Lung (tissue), 12 donors: ENCODE data around the gene ZNF521. TPM values are rescaled to one million over a fixed set of nuclear protein-coding genes. Genes with fewer than 3 reads are reported as not detected.

Source experiments
- ATAC-seq: fragments of 200-7000 bp; cut with Tn5 transposase; one replicate; pipeline ENCODE4 v1.9.1; 2020; ENCODE audit warnings: moderate number of reproducible peaks; ENCODE audit not compliant: insufficient read depth, low FRiP score
- DNase-seq, 3 donors: peaks; one replicate each; pipeline ENCODE4 v3.0.0-alpha.2; 2013 to 2017
- H3K27ac ChIP-seq, 2 donors: one replicate each; pipeline ENCODE4 v1.5.1; 2013; ENCODE audit warnings: mild to moderate bottlenecking in 2 of 2, moderate library complexity in 2 of 2, control low read depth in 1 of 2, inconsistent platforms in 1 of 2, low read depth in 1 of 2, low read length in 1 of 2
- H3K27me3 ChIP-seq, 3 donors: one replicate each; pipeline ENCODE4 v1.5.1; 2013; ENCODE audit warnings: low read length in 2 of 3; ENCODE audit not compliant: control insufficient read depth in 3 of 3, insufficient read depth in 3 of 3
- H3K36me3 ChIP-seq, 4 donors: one replicate each; pipeline ENCODE4 v1.5.1; 2013; ENCODE audit warnings: low read length in 4 of 4, mild to moderate bottlenecking in 1 of 4, moderate library complexity in 1 of 4; ENCODE audit not compliant: control insufficient read depth in 4 of 4, insufficient read depth in 4 of 4
- H3K4me1 ChIP-seq, 5 donors: one replicate each; pipeline ENCODE4 v1.5.1; 2013; ENCODE audit warnings: low read length in 5 of 5, mild to moderate bottlenecking in 2 of 5, moderate library complexity in 1 of 5; ENCODE audit not compliant: control insufficient read depth in 5 of 5, insufficient read depth in 5 of 5
- H3K4me3 ChIP-seq: one replicate; pipeline ENCODE4 v1.5.1; 2013; ENCODE audit warnings: mild to moderate bottlenecking, control low read depth, moderate library complexity
- H3K9ac ChIP-seq, 2 donors: one replicate each; pipeline ENCODE4 v1.5.1; 2013; ENCODE audit warnings: low read length in 2 of 2, control low read depth in 1 of 2; ENCODE audit not compliant: insufficient read depth in 1 of 2
- H3K9me3 ChIP-seq, 4 donors: one replicate each; pipeline ENCODE4 v1.5.1; 2013; ENCODE audit warnings: low read length in 3 of 4, mild to moderate bottlenecking in 1 of 4, moderate library complexity in 1 of 4; ENCODE audit not compliant: control insufficient read depth in 4 of 4, insufficient read depth in 3 of 4
- WGBS, 2 donors: extraction: QIAGEN DNeasy Blood & Tissue Kit; methylation state at CpG; one replicate each; pipeline ENCODE4 v1.1.7; 2013; 5-methylcytosine and 5-hydroxymethylcytosine counted together
- polyA plus RNA-seq, 2 donors: library from polyadenylated mRNA; stranded (reverse); fragments of 200-250 nt; gene quantifications; one replicate each; pipeline ENCODE4 v1.2.1, GENCODE V29; 2013
- total RNA-seq, 2 donors: library from RNA; depleted of rRNA in 1 of 2; stranded (reverse); fragments of >200 nt in 1 of 2; gene quantifications; one replicate each; pipeline ENCODE4 v1.2.1, GENCODE V29; 2014 to 2021
- TF ChIP-seq, protein P1 (sequence below): IDR thresholded peaks from 2 replicates; pipeline ENCODE4 v1.5.1; 2012; ENCODE audit warnings: mild to moderate bottlenecking; ENCODE audit errors: control extremely low read depth, extremely low read depth
- donor health status: control.
- donor health status: control.
- donor health status: Bipolar disorder and iron deficiency.
- donor health status: healthy.
- donor health status: DM: yes; HTN: yes; CAD: no.

Gene ZNF521
- total and polyA plus RNA-seq, 4 donors = 1.5 to 48.8 (median 10.7) TPM

DNA sequence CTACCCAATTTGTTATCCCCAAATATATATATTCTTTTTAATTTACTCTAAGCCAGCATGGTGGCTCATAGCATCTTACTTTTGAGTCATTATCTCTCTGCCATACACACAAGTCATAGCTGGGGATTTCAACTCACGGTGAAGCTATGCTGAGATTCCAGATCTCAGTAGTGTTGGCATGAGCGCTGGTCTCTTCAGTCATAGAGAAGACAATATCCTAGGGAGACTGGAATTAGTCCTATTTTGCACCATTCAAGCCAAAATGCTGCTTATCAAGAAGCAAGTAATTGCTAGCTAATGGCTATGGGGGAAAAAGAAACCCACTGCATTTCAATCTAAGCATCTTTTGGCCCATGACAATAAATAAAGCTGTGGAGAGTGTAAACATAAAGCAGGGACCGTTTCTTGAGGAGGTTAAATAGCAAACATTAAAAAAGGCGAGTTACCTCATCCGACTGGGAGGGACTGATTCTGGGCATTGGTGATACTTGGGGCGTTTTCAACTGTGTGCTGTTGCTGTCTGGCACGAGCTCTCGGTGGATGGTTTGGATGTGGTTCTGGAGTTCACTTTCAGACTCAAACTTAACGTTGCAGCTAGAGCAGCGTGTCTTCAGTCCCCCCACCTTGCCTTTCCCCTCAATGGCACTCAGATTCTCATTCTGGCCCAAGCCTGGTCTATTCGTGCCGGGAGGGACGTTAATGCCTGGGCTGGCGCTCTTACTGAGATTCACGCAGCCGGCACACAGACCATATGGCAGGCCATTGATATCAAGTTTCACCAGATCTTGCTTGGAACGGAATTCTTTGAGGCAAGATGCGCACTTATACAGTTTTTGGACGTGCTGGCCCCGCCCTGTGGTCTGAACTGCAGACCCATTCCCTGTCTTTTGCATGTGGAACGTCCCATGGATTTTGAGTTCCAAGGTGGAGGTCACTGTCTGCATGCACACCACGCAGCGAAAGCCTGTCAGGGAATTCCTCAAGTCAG is 127.8 kb downstream of the ZNF521 start:
- no peak overlapping the region for H3K9ac ChIP-seq
- TF ChIP-seq, protein P1, sequence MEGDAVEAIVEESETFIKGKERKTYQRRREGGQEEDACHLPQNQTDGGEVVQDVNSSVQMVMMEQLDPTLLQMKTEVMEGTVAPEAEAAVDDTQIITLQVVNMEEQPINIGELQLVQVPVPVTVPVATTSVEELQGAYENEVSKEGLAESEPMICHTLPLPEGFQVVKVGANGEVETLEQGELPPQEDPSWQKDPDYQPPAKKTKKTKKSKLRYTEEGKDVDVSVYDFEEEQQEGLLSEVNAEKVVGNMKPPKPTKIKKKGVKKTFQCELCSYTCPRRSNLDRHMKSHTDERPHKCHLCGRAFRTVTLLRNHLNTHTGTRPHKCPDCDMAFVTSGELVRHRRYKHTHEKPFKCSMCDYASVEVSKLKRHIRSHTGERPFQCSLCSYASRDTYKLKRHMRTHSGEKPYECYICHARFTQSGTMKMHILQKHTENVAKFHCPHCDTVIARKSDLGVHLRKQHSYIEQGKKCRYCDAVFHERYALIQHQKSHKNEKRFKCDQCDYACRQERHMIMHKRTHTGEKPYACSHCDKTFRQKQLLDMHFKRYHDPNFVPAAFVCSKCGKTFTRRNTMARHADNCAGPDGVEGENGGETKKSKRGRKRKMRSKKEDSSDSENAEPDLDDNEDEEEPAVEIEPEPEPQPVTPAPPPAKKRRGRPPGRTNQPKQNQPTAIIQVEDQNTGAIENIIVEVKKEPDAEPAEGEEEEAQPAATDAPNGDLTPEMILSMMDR = no peak
- H3K4me1 ChIP-seq = peaks cover 0 to 20% (median 3%) of the 10 kb centered on the region in 5 donors
- DNase-seq (peak in 1 of 3 donors; percentile 33), ATAC-seq (no peak)
- H3K36me3 ChIP-seq = peaks cover 2 to 33% (median 13%) of the 10 kb centered on the region in 4 donors
- no peak overlapping the region for H3K4me3 ChIP-seq
- H3K27ac ChIP-seq = no peak overlapping the region
- WGBS, 2 donors = 87 to 92% methylated on average over 23 of the region's 23 CpGs
- no peaks in the 10 kb centered on the region for H3K27me3 ChIP-seq
- H3K9me3 ChIP-seq = peaks cover 0 to 4% (median 0%) of the 10 kb centered on the region in 4 donors

DNA sequence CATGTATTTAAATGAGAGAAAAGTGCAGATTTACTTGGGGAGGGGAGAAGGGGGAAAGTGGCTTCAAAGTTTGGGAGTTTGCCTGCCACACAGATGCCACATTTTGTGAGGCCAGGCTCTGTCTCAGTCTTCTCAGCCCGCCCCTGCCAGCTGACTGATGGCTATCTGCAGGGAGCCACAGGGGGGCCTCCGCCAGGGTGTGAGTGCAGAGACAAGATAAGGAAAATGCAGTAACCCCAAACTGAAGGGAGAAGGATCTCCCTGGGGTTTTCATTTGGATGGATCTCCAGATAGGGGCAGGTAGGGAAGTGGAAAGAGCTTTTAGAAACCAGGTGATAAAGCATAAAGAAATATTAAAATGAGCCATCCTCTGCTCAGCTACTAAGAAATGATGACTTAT is 128.8 kb downstream of the ZNF521 start:
- peaks cover 2 to 33% (median 14%) of the 10 kb centered on the region in 4 donors for H3K36me3 ChIP-seq
- no peaks in the 10 kb centered on the region for H3K27me3 ChIP-seq
- no peak overlapping the region for H3K27ac ChIP-seq
- no peak overlapping the region for H3K4me3 ChIP-seq
- DNase-seq (peak in 1 of 3 donors; percentile 18), ATAC-seq (no peak)
- H3K4me1 ChIP-seq = peaks cover 0 to 11% (median 3%) of the 10 kb centered on the region in 5 donors
- TF ChIP-seq, protein P1 = no peak
- peaks cover 0 to 4% (median 0%) of the 10 kb centered on the region in 4 donors for H3K9me3 ChIP-seq
- 34 to 64% methylated on average over 2 of the region's 2 CpGs for WGBS, 2 donors
- no peak overlapping the region for H3K9ac ChIP-seq

DNA sequence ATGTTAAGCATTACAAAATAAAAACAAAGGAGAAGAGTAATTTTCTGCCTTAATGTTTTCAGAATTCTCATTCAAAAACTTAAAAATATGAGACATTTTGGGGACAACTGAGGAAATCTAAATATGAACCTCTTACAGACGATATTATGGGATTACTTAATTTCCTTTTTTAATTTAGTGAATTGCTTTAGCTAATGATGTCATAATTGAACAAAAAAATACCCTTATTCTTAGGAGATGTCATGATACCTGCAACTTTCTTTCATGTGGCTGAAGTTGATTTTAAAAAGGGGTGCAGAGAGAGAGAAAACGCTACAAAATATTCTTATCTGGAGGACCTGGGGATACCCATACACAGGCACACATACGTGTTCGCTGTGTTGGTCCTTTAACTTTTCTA is 129.3 kb downstream of the ZNF521 start:
- peaks cover 0 to 9% (median 3%) of the 10 kb centered on the region in 5 donors for H3K4me1 ChIP-seq
- no peaks in the 10 kb centered on the region for H3K27me3 ChIP-seq
- DNase-seq (no peak), ATAC-seq (no peak)
- WGBS, 2 donors = 80 to 82% methylated on average over 4 of the region's 4 CpGs
- no peak overlapping the region for H3K4me3 ChIP-seq
- H3K27ac ChIP-seq = no peak overlapping the region
- TF ChIP-seq, protein P1 = no peak
- H3K36me3 ChIP-seq = peaks cover 2 to 33% (median 16%) of the 10 kb centered on the region in 4 donors
- H3K9me3 ChIP-seq = peaks cover 0 to 4% (median 0%) of the 10 kb centered on the region in 4 donors
- H3K9ac ChIP-seq = no peak overlapping the region
